Peyer's patch (tissue), 4 donors: ENCODE results near the gene USP24. TPM values are rescaled to one million over a fixed set of nuclear protein-coding genes. Genes with fewer than 3 reads are reported as not detected.

ENCODE experiments used
- DNase-seq, 3 donors: peaks; one replicate each; pipeline ENCODE4 v3.0.0-alpha.2; 2017 to 2019
- H3K27ac ChIP-seq, 4 donors: fragments of 200-600 bp; sonication (generic); one replicate each; pipeline ENCODE4 v1.5.1; 2016 to 2019
- H3K27me3 ChIP-seq, 2 donors: fragments of 200-600 bp; sonication (generic); one replicate each; pipeline ENCODE4 v1.5.1; 2019
- H3K36me3 ChIP-seq, 3 donors: fragments of 200-600 bp; sonication (generic); one replicate each; pipeline ENCODE4 v1.5.1; 2016 to 2019
- H3K4me1 ChIP-seq, 4 donors: fragments of 200-600 bp; sonication (generic); one replicate each; pipeline ENCODE4 v1.5.1; 2016 to 2019
- H3K4me3 ChIP-seq, 4 donors: fragments of 200-600 bp; sonication (generic); 1 replicate in 3 of 4; 2 replicates in 1 of 4; pipeline ENCODE4 v1.5.1; 2016 to 2019; ENCODE audit warnings: mild to moderate bottlenecking in 1 of 4
- H3K9me3 ChIP-seq, 4 donors: fragments of 200-600 bp; sonication (generic); one replicate each; pipeline ENCODE4 v1.5.1; 2016 to 2019; ENCODE audit warnings: mild to moderate bottlenecking in 1 of 4
- POLR2A ChIP-seq, 2 donors: fragments of 450-650 bp; IDR thresholded peaks; one replicate each; pipeline ENCODE4 v1.5.1; 2017; ENCODE audit warnings: antibody characterized with exemption in 2 of 2, mild to moderate bottlenecking in 2 of 2, moderate library complexity in 2 of 2
- total RNA-seq, 4 donors: library from RNA; depleted of rRNA; stranded (reverse); fragments of >200 nt; gene quantifications; one replicate each; pipeline ENCODE4 v1.1.0, GENCODE V29; 2016
- TF ChIP-seq, protein P1 (sequence below), 6 experiments: fragments of 450-650 bp in 4 of 6; fragments of 200-600 bp in 2 of 6; sonication (generic) in 1 of 6; IDR thresholded peaks; one replicate each; pipeline ENCODE4 v1.5.1; 2017 to 2019; ENCODE audit warnings: antibody characterized with exemption in 6 of 6, mild to moderate bottlenecking in 3 of 6, moderate library complexity in 1 of 6

Gene USP24
- total RNA-seq, 4 donors from 2014 or later, result 37.1 to 130 (median 47.0) TPM

DNA sequence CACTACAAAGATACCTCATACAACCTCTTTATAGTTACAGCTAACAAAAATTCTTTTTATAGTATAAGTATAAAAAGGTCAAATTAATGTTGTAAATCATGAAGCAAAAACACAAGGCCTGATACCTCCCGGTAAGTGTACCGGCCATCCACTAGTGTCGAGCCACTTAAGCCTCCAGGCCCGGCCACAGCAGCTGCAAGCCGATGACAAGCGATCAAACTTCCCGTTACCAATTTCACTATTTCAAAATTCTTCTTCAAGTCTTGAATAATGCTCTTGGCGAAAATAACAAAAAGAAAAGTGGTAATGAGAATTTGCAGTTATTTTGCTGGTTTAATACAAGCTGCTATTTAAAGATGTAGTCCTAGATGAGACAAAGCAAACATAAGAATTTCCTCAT is 67.6 kb downstream of the USP24 start:
- Histone ChIP-seq H3K36me3 (peaks cover 0 to 49% (median 0%) of the 10 kb centered on the region in 3 donors), H3K4me1 (peaks cover 0 to 3% (median 0%) of the 10 kb centered on the region in 4 donors), H3K9me3 (no peaks in the 10 kb centered on the region), H3K27ac (no peak overlapping the region), H3K27me3 (no peaks in the 10 kb centered on the region), H3K4me3 (no peak overlapping the region)
- TF ChIP-seq POLR2A (IDR thresholded peaks at IDR 0.05), result no peak
- TF ChIP-seq, protein P1, sequence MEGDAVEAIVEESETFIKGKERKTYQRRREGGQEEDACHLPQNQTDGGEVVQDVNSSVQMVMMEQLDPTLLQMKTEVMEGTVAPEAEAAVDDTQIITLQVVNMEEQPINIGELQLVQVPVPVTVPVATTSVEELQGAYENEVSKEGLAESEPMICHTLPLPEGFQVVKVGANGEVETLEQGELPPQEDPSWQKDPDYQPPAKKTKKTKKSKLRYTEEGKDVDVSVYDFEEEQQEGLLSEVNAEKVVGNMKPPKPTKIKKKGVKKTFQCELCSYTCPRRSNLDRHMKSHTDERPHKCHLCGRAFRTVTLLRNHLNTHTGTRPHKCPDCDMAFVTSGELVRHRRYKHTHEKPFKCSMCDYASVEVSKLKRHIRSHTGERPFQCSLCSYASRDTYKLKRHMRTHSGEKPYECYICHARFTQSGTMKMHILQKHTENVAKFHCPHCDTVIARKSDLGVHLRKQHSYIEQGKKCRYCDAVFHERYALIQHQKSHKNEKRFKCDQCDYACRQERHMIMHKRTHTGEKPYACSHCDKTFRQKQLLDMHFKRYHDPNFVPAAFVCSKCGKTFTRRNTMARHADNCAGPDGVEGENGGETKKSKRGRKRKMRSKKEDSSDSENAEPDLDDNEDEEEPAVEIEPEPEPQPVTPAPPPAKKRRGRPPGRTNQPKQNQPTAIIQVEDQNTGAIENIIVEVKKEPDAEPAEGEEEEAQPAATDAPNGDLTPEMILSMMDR (IDR thresholded peaks at IDR 0.05), result no peak
- no peak for DNase-seq

GRCh38 chr1:55146781-55147180 is 68.4 kb downstream of the USP24 start:
- DNase-seq, result no peak
- peaks cover 0 to 2% (median 0%) of the 10 kb centered on the region in 4 donors for H3K4me1 ChIP-seq
- no peaks in the 10 kb centered on the region for H3K27me3 ChIP-seq
- no peak overlapping the region for H3K4me3 ChIP-seq
- H3K27ac ChIP-seq, result no peak overlapping the region
- no peaks in the 10 kb centered on the region for H3K9me3 ChIP-seq
- TF ChIP-seq, protein P1 (IDR thresholded peaks at IDR 0.05), result no peak
- no peak for TF ChIP-seq POLR2A (IDR thresholded peaks at IDR 0.05)
- H3K36me3 ChIP-seq, result peaks cover 0 to 56% (median 0%) of the 10 kb centered on the region in 3 donors

GRCh38 chr1:55144886-55145285 is 70.3 kb downstream of the USP24 start:
- DNase-seq, result no peak
- peaks cover 0 to 62% (median 0%) of the 10 kb centered on the region in 3 donors for H3K36me3 ChIP-seq
- no peaks in the 10 kb centered on the region for H3K4me1 ChIP-seq
- TF ChIP-seq, protein P1 (IDR thresholded peaks at IDR 0.05), result no peak
- no peak for TF ChIP-seq POLR2A (IDR thresholded peaks at IDR 0.05)
- H3K27me3 ChIP-seq, result no peaks in the 10 kb centered on the region
- no peak overlapping the region for H3K4me3 ChIP-seq
- H3K9me3 ChIP-seq, result no peaks in the 10 kb centered on the region
- H3K27ac ChIP-seq, result no peak overlapping the region

DNA sequence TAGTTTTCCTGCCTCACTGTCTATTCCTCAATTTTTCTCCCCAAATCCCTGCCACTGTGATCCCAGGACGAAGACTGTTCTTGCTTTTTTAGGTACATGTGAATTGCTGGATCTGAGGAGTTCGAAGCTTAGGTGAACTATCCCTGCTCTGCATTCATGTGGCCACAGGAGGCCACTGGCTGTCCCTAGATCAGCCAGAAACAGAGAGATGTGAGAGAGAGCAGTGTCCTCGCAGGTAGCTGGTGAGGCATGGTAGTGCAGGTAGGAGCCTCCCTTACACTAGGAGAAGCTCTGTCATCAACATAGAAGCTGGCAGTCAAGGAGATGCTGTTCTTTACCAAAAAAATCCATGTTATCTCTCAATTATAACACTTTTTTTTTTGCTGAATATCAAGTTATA is 71.5 kb downstream of the USP24 start:
- Histone ChIP-seq H3K4me1 (no peaks in the 10 kb centered on the region), H3K36me3 (peaks cover 0 to 59% (median 0%) of the 10 kb centered on the region in 3 donors), H3K9me3 (no peaks in the 10 kb centered on the region), H3K27me3 (no peaks in the 10 kb centered on the region), H3K27ac (no peak overlapping the region), H3K4me3 (no peak overlapping the region)
- DNase-seq, result no peak
- TF ChIP-seq, protein P1 (IDR thresholded peaks at IDR 0.05), result peak in 2 of 6 experiments; percentile 10 to 16
- TF ChIP-seq POLR2A (IDR thresholded peaks at IDR 0.05), result no peak

DNA sequence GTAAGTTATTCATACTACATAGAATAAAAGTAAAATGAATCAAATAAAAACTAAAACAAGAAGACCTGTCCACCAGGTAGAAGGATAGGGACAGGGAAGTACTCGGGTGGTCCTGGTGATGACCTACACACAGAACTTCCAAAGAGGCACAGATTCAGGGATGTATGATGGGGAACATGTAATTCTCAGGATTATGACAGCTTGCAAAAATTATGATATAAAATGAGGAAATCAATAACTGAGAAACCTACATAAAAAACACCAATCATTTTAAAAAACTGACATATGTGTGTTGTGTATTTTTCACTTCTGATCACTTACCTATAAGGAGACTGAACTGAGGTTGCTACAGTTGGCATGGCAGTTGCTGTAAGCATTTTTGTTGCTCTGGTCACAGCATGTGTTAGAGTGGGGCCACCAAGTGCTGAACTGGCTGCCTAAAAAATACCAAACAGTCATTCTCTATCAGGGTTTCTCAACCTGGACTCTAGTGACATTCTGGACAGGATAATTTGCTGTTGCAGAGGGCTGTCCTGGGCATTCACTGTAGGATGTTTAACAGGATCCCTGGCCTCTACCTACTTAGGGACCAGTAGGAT is 73.8 kb downstream of the USP24 start:
- TF ChIP-seq, protein P1 (IDR thresholded peaks at IDR 0.05), result no peak
- TF ChIP-seq POLR2A (IDR thresholded peaks at IDR 0.05), result no peak
- H3K36me3 ChIP-seq, result peaks cover 0 to 77% (median 0%) of the 10 kb centered on the region in 3 donors

More for the DNA sequence above, 73.8 kb downstream of the USP24 start:
- Histone ChIP-seq H3K27me3 (no peaks in the 10 kb centered on the region), H3K4me1 (no peaks in the 10 kb centered on the region), H3K4me3 (no peak overlapping the region), H3K9me3 (no peaks in the 10 kb centered on the region), H3K27ac (no peak overlapping the region)
- no peak for DNase-seq
